Activated CD8-positive, alpha-beta T cell treated with anti-CD3 and anti-CD28 coated beads, Interleukin-2, amount 10 ng/mL, durations not matched to agents 7 days and 5 days (primary cell): ENCODE data around the gene CAPN13. TPM values are rescaled to one million over a fixed set of nuclear protein-coding genes. Genes with fewer than 3 reads are reported as not detected.
A peak's percentile ranks its signal among the peaks of the same experiment; 100 is the strongest.

ENCODE experiments used
- ATAC-seq: fragments of 150-1000 bp; cut with Tn5 transposase; one replicate; pipeline ENCODE4 v1.10.0; 2021; ENCODE audit warnings: moderate library complexity
- CTCF ChIA-PET: fragments of 350-600 bp; sonication (Branson Sonifier 250); formaldehyde crosslinking; loops from one replicate; lab custom pipeline; 2021; ENCODE audit warnings: antibody characterized with exemption; lab: Charles Lee
- POLR2A ChIA-PET: fragments of 350-600 bp; sonication (Branson Sonifier 250); formaldehyde crosslinking; loops from one replicate; lab custom pipeline; 2021; ENCODE audit warnings: antibody characterized with exemption; lab: Charles Lee
- DNase-seq: peaks from one replicate; pipeline ENCODE4 v3.0.0-alpha.2; 2020
- H3K27ac Mint-ChIP-seq: one replicate; pipeline ENCODE4 v1.8.0; 2021; ENCODE audit warnings: mild to moderate bottlenecking, mixed read lengths
- H3K27me3 Mint-ChIP-seq: one replicate; pipeline ENCODE4 v1.8.0; 2021; ENCODE audit warnings: low read depth, mixed read lengths
- H3K36me3 Mint-ChIP-seq: one replicate; pipeline ENCODE4 v1.8.0; 2021; ENCODE audit warnings: low read depth, mixed read lengths
- H3K4me1 Mint-ChIP-seq: one replicate; pipeline ENCODE4 v1.8.0; 2021; ENCODE audit warnings: low read depth, mixed read lengths
- H3K4me3 Mint-ChIP-seq: one replicate; pipeline ENCODE4 v1.8.0; 2021; ENCODE audit warnings: mild to moderate bottlenecking, mixed read lengths
- H3K9me3 Mint-ChIP-seq: one replicate; pipeline ENCODE4 v1.8.0; 2022; ENCODE audit warnings: mixed read lengths; ENCODE audit not compliant: insufficient read depth
- total RNA-seq, 2 experiments: library from RNA; stranded (reverse); gene quantifications; one replicate each; pipeline ENCODE4 v1.2.3, GENCODE V29; 2021

The CAPN13 gene
- total RNA-seq, 2 experiments from 2014 or later: not detected

- H3K36me3 Mint-ChIP-seq: no peaks in the 10 kb centered on the region
- H3K4me3 Mint-ChIP-seq: no peak overlapping the region
- no peak overlapping the region for H3K27ac Mint-ChIP-seq
- CTCF ChIA-PET: interaction anchor here (1.2 to 15.3 kb wide), 3 partner anchors 454 to 549 kb away, joined by 3 to 592 read pairs (median 83); no protein-coding TSS in a partner anchor
- no peaks in the 10 kb centered on the region for H3K9me3 Mint-ChIP-seq
- peaks cover 11% of the 10 kb centered on the region for H3K27me3 Mint-ChIP-seq
- no peak for DNase-seq
- ATAC-seq: no peak
- POLR2A ChIA-PET: no interaction called here
- H3K4me1 Mint-ChIP-seq: peaks cover 8% of the 10 kb centered on the region
These were observed 90.9 kb downstream of the CAPN13 start for GRCh38 chr2:30716123-30716900.

GRCh38 chr2:30714811-30715709, 92.2 kb downstream of the CAPN13 start:
- Mint-ChIP-seq H3K9me3 (no peaks in the 10 kb centered on the region), H3K27me3 (peaks cover 7% of the 10 kb centered on the region), H3K36me3 (no peaks in the 10 kb centered on the region), H3K4me3 (no peak overlapping the region), H3K4me1 (peaks cover 8% of the 10 kb centered on the region), H3K27ac (no peak overlapping the region)
- no peak for ATAC-seq
- CTCF ChIA-PET: interaction anchor here (1.1 to 15.3 kb wide), 11 partner anchors 8 to 618 kb away, joined by 3 to 592 read pairs (median 6); partner anchors contain the start of gene YPEL5
- DNase-seq: no peak
- POLR2A ChIA-PET: no interaction called here

GRCh38 chr2:30713698-30714097, 93.5 kb downstream of the CAPN13 start:
- POLR2A ChIA-PET: interaction anchor here (0.6 kb wide), 1 partner anchor 688 kb away, joined by 4 read pairs; no protein-coding TSS in a partner anchor

GRCh38 chr2:30711646-30712085, 95.6 kb downstream of the CAPN13 start:
- no peaks in the 10 kb centered on the region for H3K36me3 Mint-ChIP-seq

More at GRCh38 chr2:30713698-30714097, 93.5 kb downstream of the CAPN13 start:
- H3K4me1 Mint-ChIP-seq: peaks cover 8% of the 10 kb centered on the region
- peaks cover 2% of the 10 kb centered on the region for H3K27me3 Mint-ChIP-seq
- H3K36me3 Mint-ChIP-seq: no peaks in the 10 kb centered on the region
- ATAC-seq (no peak), DNase-seq (no peak)
- no peaks in the 10 kb centered on the region for H3K9me3 Mint-ChIP-seq
- H3K4me3 Mint-ChIP-seq: no peak overlapping the region
- H3K27ac Mint-ChIP-seq: peak overlapping the region; percentile 23
- CTCF ChIA-PET: interaction anchor here (0.6 to 15.3 kb wide), 19 partner anchors 9 to 809 kb away, joined by 3 to 592 read pairs (median 8); partner anchors contain the start of genes LBH and YPEL5

GRCh38 chr2:30710461-30710860, 96.8 kb downstream of the CAPN13 start:
- CTCF ChIA-PET: interaction anchor here (0.7 to 15.3 kb wide), 22 partner anchors 11 to 623 kb away, joined by 3 to 592 read pairs (median 9); partner anchors contain the start of gene YPEL5
- ATAC-seq (no peak), DNase-seq (no peak)
- Mint-ChIP-seq H3K27ac (no peak overlapping the region), H3K36me3 (no peaks in the 10 kb centered on the region), H3K4me3 (no peak overlapping the region), H3K4me1 (peaks cover 8% of the 10 kb centered on the region), H3K27me3 (no peaks in the 10 kb centered on the region), H3K9me3 (no peaks in the 10 kb centered on the region)
- POLR2A ChIA-PET: interaction anchor here (2.0 kb wide), 1 partner anchor 546 kb away, joined by 8 read pairs; no protein-coding TSS in a partner anchor

More at GRCh38 chr2:30711646-30712085, 95.6 kb downstream of the CAPN13 start:
- peaks cover 8% of the 10 kb centered on the region for H3K4me1 Mint-ChIP-seq
- ChIA-PET POLR2A (interaction anchor here (1.1 to 2.0 kb wide), 2 partner anchors 547 to 551 kb away, joined by 3 to 8 read pairs; no protein-coding TSS in a partner anchor), CTCF (interaction anchor here (0.5 to 15.3 kb wide), 126 partner anchors 10 to 815 kb away, joined by 3 to 592 read pairs (median 5); partner anchors contain the start of genes GALNT14, LBH and YPEL5)
- ATAC-seq: peak; percentile 80
- no peaks in the 10 kb centered on the region for H3K9me3 Mint-ChIP-seq
- H3K27me3 Mint-ChIP-seq: no peaks in the 10 kb centered on the region
- DNase-seq: peak; percentile 94
- no peak overlapping the region for H3K27ac Mint-ChIP-seq
- no peak overlapping the region for H3K4me3 Mint-ChIP-seq

GRCh38 chr2:30710016-30710415, 97.2 kb downstream of the CAPN13 start:
- DNase-seq: no peak
- POLR2A ChIA-PET: no interaction called here

GRCh38 chr2:30709516-30709915, 97.7 kb downstream of the CAPN13 start:
- H3K9me3 Mint-ChIP-seq: no peaks in the 10 kb centered on the region
- peaks cover 8% of the 10 kb centered on the region for H3K4me1 Mint-ChIP-seq
- H3K4me3 Mint-ChIP-seq: no peak overlapping the region
- H3K27ac Mint-ChIP-seq: no peak overlapping the region
- H3K36me3 Mint-ChIP-seq: no peaks in the 10 kb centered on the region
- H3K27me3 Mint-ChIP-seq: no peaks in the 10 kb centered on the region
- ChIA-PET POLR2A (no interaction called here), CTCF (interaction anchor here (0.9 to 15.3 kb wide), 9 partner anchors 15 to 561 kb away, joined by 3 to 592 read pairs (median 45); partner anchors contain the start of gene YPEL5)
- DNase-seq (no peak), ATAC-seq (no peak)

More at GRCh38 chr2:30710016-30710415, 97.2 kb downstream of the CAPN13 start:
- CTCF ChIA-PET: interaction anchor here (0.7 to 15.3 kb wide), 15 partner anchors 10 to 623 kb away, joined by 3 to 592 read pairs (median 7); partner anchors contain the start of gene YPEL5
- H3K4me3 Mint-ChIP-seq: no peak overlapping the region
- H3K27ac Mint-ChIP-seq: no peak overlapping the region
- H3K36me3 Mint-ChIP-seq: no peaks in the 10 kb centered on the region
- H3K27me3 Mint-ChIP-seq: no peaks in the 10 kb centered on the region
- no peaks in the 10 kb centered on the region for H3K9me3 Mint-ChIP-seq
- peaks cover 8% of the 10 kb centered on the region for H3K4me1 Mint-ChIP-seq
- ATAC-seq: no peak

- ChIA-PET POLR2A (no interaction called here), CTCF (interaction anchor here (0.9 to 15.3 kb wide), 9 partner anchors 14 to 560 kb away, joined by 3 to 592 read pairs (median 46); partner anchors contain the start of gene YPEL5)
- ATAC-seq (no peak), DNase-seq (no peak)
- Mint-ChIP-seq H3K9me3 (no peaks in the 10 kb centered on the region), H3K36me3 (no peaks in the 10 kb centered on the region), H3K4me1 (peaks cover 1% of the 10 kb centered on the region), H3K4me3 (no peak overlapping the region), H3K27ac (no peak overlapping the region), H3K27me3 (no peaks in the 10 kb centered on the region)
These were observed 98.6 kb downstream of the CAPN13 start for GRCh38 chr2:30708491-30709290.

- Mint-ChIP-seq H3K4me3 (no peak overlapping the region), H3K4me1 (no peaks in the 10 kb centered on the region), H3K27ac (no peak overlapping the region), H3K27me3 (no peaks in the 10 kb centered on the region), H3K9me3 (peaks cover under 1% of the 10 kb centered on the region), H3K36me3 (no peaks in the 10 kb centered on the region)
- POLR2A ChIA-PET: no interaction called here
- DNase-seq (peak; percentile 19), ATAC-seq (no peak)
- CTCF ChIA-PET: interaction anchor here (0.7 to 15.3 kb wide), 14 partner anchors 19 to 617 kb away, joined by 3 to 592 read pairs (median 4); no protein-coding TSS in a partner anchor
These were observed 99.8 kb downstream of the CAPN13 start for GRCh38 chr2:30707304-30707903.
